Mesendoderm (in vitro differentiated cells): ENCODE measurements around the gene CD300A.
A peak's percentile ranks its signal among the peaks of the same experiment; 100 is the strongest.

Source experiments
- DNase-seq: peaks from one replicate; pipeline ENCODE4 v3.0.0; 2013
- H2AK5ac ChIP-seq: 2 replicates; pipeline ENCODE4 v1.6.1; 2013; ENCODE audit warnings: low read length, inconsistent platforms
- H2BK120ac ChIP-seq: 2 replicates; pipeline ENCODE4 v1.6.1; 2013; ENCODE audit warnings: low read depth, mild to moderate bottlenecking, low read length, moderate library complexity, mixed read lengths
- H2BK15ac ChIP-seq: replicated peaks from 2 replicates; pipeline ENCODE4 v1.6.1; 2013; ENCODE audit warnings: low read depth, mild to moderate bottlenecking, moderate library complexity
- H2BK5ac ChIP-seq: 2 replicates; pipeline ENCODE4 v1.6.1; 2013; ENCODE audit warnings: low read length, inconsistent platforms
- H3K18ac ChIP-seq: 2 replicates; pipeline ENCODE4 v1.6.1; 2013; ENCODE audit warnings: mild to moderate bottlenecking, low read length, mixed read lengths
- H3K23ac ChIP-seq: one replicate; pipeline ENCODE4 v1.6.1; 2013; ENCODE audit warnings: low read length
- H3K27ac ChIP-seq: 2 replicates; pipeline ENCODE4 v1.5.1; 2013; ENCODE audit warnings: low read depth, mild to moderate bottlenecking, inconsistent platforms, low read length, moderate library complexity
- H3K27me3 ChIP-seq: 2 replicates; pipeline ENCODE4 v1.6.1; 2013; ENCODE audit warnings: low read length, control low read depth, mild to moderate bottlenecking, inconsistent platforms; ENCODE audit not compliant: insufficient read depth, poor library complexity
- H3K36me3 ChIP-seq: 2 replicates; pipeline ENCODE4 v1.6.1; 2013; ENCODE audit warnings: low read length, inconsistent platforms; ENCODE audit not compliant: control insufficient read depth, insufficient read depth
- H3K4ac ChIP-seq: one replicate; pipeline ENCODE4 v1.6.1; 2013; ENCODE audit warnings: low read depth, mild to moderate bottlenecking, low read length, moderate library complexity
- H3K4me1 ChIP-seq: 2 replicates; pipeline ENCODE4 v1.6.1; 2013; ENCODE audit warnings: low read depth, low read length, inconsistent platforms; ENCODE audit not compliant: control insufficient read depth
- H3K4me2 ChIP-seq: 2 replicates; pipeline ENCODE4 v1.6.1; 2013; ENCODE audit warnings: low read length
- H3K4me3 ChIP-seq: 2 replicates; pipeline ENCODE4 v1.5.1; 2013; ENCODE audit warnings: mild to moderate bottlenecking, low read length
- H3K56ac ChIP-seq: one replicate; pipeline ENCODE4 v1.6.1; 2013; ENCODE audit warnings: low read length
- H3K79me1 ChIP-seq: 2 replicates; pipeline ENCODE4 v1.6.1; 2013; ENCODE audit warnings: low read length, inconsistent platforms
- H3K79me2 ChIP-seq: 2 replicates; pipeline ENCODE4 v1.6.1; 2013; ENCODE audit warnings: mild to moderate bottlenecking, low read length; ENCODE audit not compliant: control insufficient read depth, insufficient read depth
- H3K9ac ChIP-seq: 2 replicates; pipeline ENCODE4 v1.6.1; 2013; ENCODE audit warnings: low read length, inconsistent platforms
- H4K5ac ChIP-seq: one replicate; pipeline ENCODE4 v1.6.1; 2013; ENCODE audit warnings: low read length
- H4K8ac ChIP-seq: one replicate; pipeline ENCODE4 v1.6.1; 2013; ENCODE audit warnings: low read depth, mild to moderate bottlenecking, control low read depth, low read length, moderate library complexity
- WGBS: extraction: QIAGEN DNeasy Blood & Tissue Kit; methylation state at CpG from one replicate; pipeline ENCODE4 v1.1.7; 2013; ENCODE audit warnings: low lambda C conversion rate, missing lambda C conversion rate; ENCODE audit not compliant: insufficient coverage; ENCODE audit errors: extremely low coverage; 5-methylcytosine and 5-hydroxymethylcytosine counted together

The CD300A gene

GRCh38 chr17:74466828-74467184 lies 372 bp downstream of the CD300A start:
- no CpG with 5 or more reads among the region's 11 CpGs for WGBS
- no peaks in the 10 kb centered on the region for H3K36me3 ChIP-seq
- H3K79me2 ChIP-seq: no peaks in the 10 kb centered on the region
- DNase-seq: no peak
- no peak overlapping the region for H2AK5ac ChIP-seq
- no peak overlapping the region for H2BK120ac ChIP-seq
- no peaks in the 10 kb centered on the region for H3K79me1 ChIP-seq
- H2BK5ac ChIP-seq: no peak overlapping the region
- no peak overlapping the region for H3K4ac ChIP-seq
- H3K9ac ChIP-seq: no peak overlapping the region
- H3K4me3 ChIP-seq: no peak overlapping the region
- H3K27me3 ChIP-seq: peaks cover 8% of the 10 kb centered on the region
- no peak overlapping the region for H4K5ac ChIP-seq
- no peak overlapping the region for H4K8ac ChIP-seq
- H3K18ac ChIP-seq: no peak overlapping the region
- peak overlapping the region; percentile 24 for H3K23ac ChIP-seq
- no peak overlapping the region for H3K27ac ChIP-seq
- H3K56ac ChIP-seq: peak overlapping the region; percentile 64
- no peaks in the 10 kb centered on the region for H3K4me1 ChIP-seq
- H3K4me2 ChIP-seq: peak overlapping the region; percentile 75
- no peak overlapping the region for H2BK15ac ChIP-seq

GRCh38 chr17:74467221-74467951 lies 952 bp downstream of the CD300A start:
- Histone ChIP-seq H3K4ac (no peak overlapping the region), H4K8ac (no peak overlapping the region), H3K56ac (no peak overlapping the region), H4K5ac (no peak overlapping the region), H3K36me3 (no peaks in the 10 kb centered on the region), H2BK120ac (no peak overlapping the region), H3K4me3 (no peak overlapping the region), H3K23ac (no peak overlapping the region), H2BK5ac (no peak overlapping the region), H3K4me2 (no peak overlapping the region), H3K79me1 (no peaks in the 10 kb centered on the region), H3K27ac (no peak overlapping the region), H3K9ac (peak overlapping the region; percentile 6), H3K18ac (no peak overlapping the region), H3K79me2 (no peaks in the 10 kb centered on the region), H3K27me3 (peaks cover 8% of the 10 kb centered on the region), H3K4me1 (no peaks in the 10 kb centered on the region), H2AK5ac (no peak overlapping the region), H2BK15ac (no peak overlapping the region)
- DNase-seq: no peak
- no CpG with 5 or more reads among the region's 21 CpGs for WGBS

DNA sequence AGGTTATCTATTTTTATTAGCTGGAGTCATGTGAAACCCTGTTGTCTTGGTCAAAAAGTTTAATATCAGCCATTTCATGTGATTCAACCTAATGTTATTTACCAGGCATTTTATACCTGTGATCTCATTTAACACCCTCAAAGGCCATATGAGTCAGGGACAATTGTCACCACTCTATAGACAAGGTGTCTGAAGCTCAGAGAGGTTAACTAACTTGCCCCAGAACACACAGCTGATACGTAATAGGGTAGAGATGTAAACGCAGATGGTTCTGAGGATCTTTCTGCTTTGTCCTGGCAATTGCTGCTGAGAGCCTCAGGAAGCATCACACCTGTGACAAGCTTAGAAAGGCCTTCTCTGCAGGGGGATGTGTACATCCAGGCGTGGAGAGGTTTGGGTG lies 4.9 kb downstream of the CD300A start:
- no CpG with 5 or more reads among the region's 3 CpGs for WGBS
- H2BK120ac ChIP-seq: no peak overlapping the region

GRCh38 chr17:74472890-74473289 lies 6.5 kb downstream of the CD300A start:
- Histone ChIP-seq H3K79me2 (no peaks in the 10 kb centered on the region), H3K4me2 (no peak overlapping the region), H3K4me3 (no peak overlapping the region), H3K27me3 (no peaks in the 10 kb centered on the region), H3K23ac (no peak overlapping the region), H3K56ac (no peak overlapping the region), H2BK120ac (no peak overlapping the region), H3K4me1 (no peaks in the 10 kb centered on the region), H3K4ac (no peak overlapping the region), H2BK5ac (no peak overlapping the region), H3K18ac (no peak overlapping the region), H2AK5ac (no peak overlapping the region), H3K36me3 (no peaks in the 10 kb centered on the region), H3K27ac (no peak overlapping the region), H3K9ac (no peak overlapping the region), H3K79me1 (no peaks in the 10 kb centered on the region), H2BK15ac (no peak overlapping the region), H4K8ac (no peak overlapping the region), H4K5ac (no peak overlapping the region)
- DNase-seq: no peak
- WGBS: no CpG with 5 or more reads among the region's 4 CpGs

More for the DNA sequence above, 4.9 kb downstream of the CD300A start:
- Histone ChIP-seq H3K27ac (no peak overlapping the region), H4K8ac (no peak overlapping the region), H3K4me2 (no peak overlapping the region), H3K79me2 (no peaks in the 10 kb centered on the region), H3K4me3 (no peak overlapping the region), H3K9ac (no peak overlapping the region), H3K36me3 (no peaks in the 10 kb centered on the region), H2AK5ac (no peak overlapping the region), H3K18ac (no peak overlapping the region), H3K79me1 (no peaks in the 10 kb centered on the region), H4K5ac (no peak overlapping the region), H3K4ac (no peak overlapping the region), H3K56ac (no peak overlapping the region), H2BK5ac (no peak overlapping the region), H3K27me3 (peaks cover 8% of the 10 kb centered on the region), H3K23ac (no peak overlapping the region), H2BK15ac (no peak overlapping the region), H3K4me1 (no peaks in the 10 kb centered on the region)
- DNase-seq: no peak

GRCh38 chr17:74473294-74473693 lies 6.9 kb downstream of the CD300A start:
- H3K36me3 ChIP-seq: no peaks in the 10 kb centered on the region
- H4K5ac ChIP-seq: no peak overlapping the region
- no peak overlapping the region for H4K8ac ChIP-seq
- no peak overlapping the region for H3K4me3 ChIP-seq
- H3K23ac ChIP-seq: no peak overlapping the region
- no peak overlapping the region for H2BK120ac ChIP-seq
- H3K27me3 ChIP-seq: no peaks in the 10 kb centered on the region
- no peak for DNase-seq
- no peaks in the 10 kb centered on the region for H3K79me2 ChIP-seq
- H3K4ac ChIP-seq: no peak overlapping the region
- no peak overlapping the region for H3K18ac ChIP-seq
- H2BK5ac ChIP-seq: no peak overlapping the region
- H3K56ac ChIP-seq: no peak overlapping the region
- WGBS: no CpG with 5 or more reads among the region's 8 CpGs
- no peak overlapping the region for H2AK5ac ChIP-seq
- no peaks in the 10 kb centered on the region for H3K79me1 ChIP-seq
- no peak overlapping the region for H3K9ac ChIP-seq
- no peak overlapping the region for H2BK15ac ChIP-seq
- no peak overlapping the region for H3K27ac ChIP-seq
- H3K4me2 ChIP-seq: no peak overlapping the region
- no peaks in the 10 kb centered on the region for H3K4me1 ChIP-seq
